Astrocyte (in vitro differentiated cells and primary cell): ENCODE data around the gene PDLIM7. TPM values are rescaled to one million over a fixed set of nuclear protein-coding genes. Genes with fewer than 3 reads are reported as not detected.

ENCODE experiments used
- DNase-seq: peaks from one replicate; pipeline ENCODE4 v3.0.0-alpha.2; 2010; ENCODE audit warnings: low read depth
- FAIRE-seq: peaks from 2 replicates; lab custom pipeline; 2011; peaks lifted over from hg19 to GRCh38; lab: Jason Lieb, UNC
- H2AFZ ChIP-seq: 2 replicates; pipeline ENCODE4 v1.6.0; 2012; ENCODE audit warnings: low read depth, low read length, inconsistent platforms
- H3K27ac ChIP-seq: 2 replicates; pipeline ENCODE4 v1.5.1; 2011; ENCODE audit warnings: low read depth, low read length, inconsistent platforms
- H3K27me3 ChIP-seq: 2 replicates; pipeline ENCODE4 v1.6.0; 2011; ENCODE audit warnings: low read length, inconsistent platforms; ENCODE audit not compliant: insufficient read depth
- H3K36me3 ChIP-seq: 2 replicates; pipeline ENCODE4 v1.5.1; 2011; ENCODE audit warnings: low read length, inconsistent platforms; ENCODE audit not compliant: insufficient read depth
- H3K4me1 ChIP-seq: 2 replicates; pipeline ENCODE4 v1.5.1; 2011; ENCODE audit warnings: low read length, inconsistent platforms; ENCODE audit not compliant: insufficient read depth
- H3K4me2 ChIP-seq: 2 replicates; pipeline ENCODE4 v1.6.0; 2012; ENCODE audit warnings: low read length, inconsistent platforms
- H3K4me3 ChIP-seq: 2 replicates; pipeline ENCODE4 v1.5.1; 2011; ENCODE audit warnings: low read depth, mild to moderate bottlenecking, low read length, inconsistent platforms; ENCODE audit not compliant: insufficient read depth
- H3K79me2 ChIP-seq: 2 replicates; pipeline ENCODE4 v1.6.0; 2012; ENCODE audit warnings: mild to moderate bottlenecking, low read length, inconsistent platforms; ENCODE audit not compliant: insufficient read depth
- H3K9ac ChIP-seq: 2 replicates; pipeline ENCODE4 v1.6.0; 2012; ENCODE audit warnings: mild to moderate bottlenecking, low read length, inconsistent platforms
- H3K9me3 ChIP-seq: 2 replicates; pipeline ENCODE4 v1.5.1; 2012; ENCODE audit warnings: low read depth, mild to moderate bottlenecking, low read length, inconsistent platforms; ENCODE audit not compliant: insufficient read depth
- H4K20me1 ChIP-seq: 2 replicates; pipeline ENCODE4 v1.6.0; 2012; ENCODE audit warnings: low read length, inconsistent platforms; ENCODE audit not compliant: insufficient read depth
- H3K27ac Mint-ChIP-seq: one replicate; pipeline ENCODE4 v1.8.0; 2021; ENCODE audit warnings: mild to moderate bottlenecking, mixed read lengths; ENCODE audit not compliant: unreplicated experiment
- H3K27me3 Mint-ChIP-seq: one replicate; pipeline ENCODE4 v1.8.0; 2021; ENCODE audit warnings: low read depth, mixed read lengths; ENCODE audit not compliant: unreplicated experiment
- H3K36me3 Mint-ChIP-seq: one replicate; pipeline ENCODE4 v1.8.0; 2021; ENCODE audit warnings: low read depth, mixed read lengths; ENCODE audit not compliant: unreplicated experiment
- H3K4me1 Mint-ChIP-seq: one replicate; pipeline ENCODE4 v1.8.0; 2021; ENCODE audit warnings: low read depth, mixed read lengths; ENCODE audit not compliant: unreplicated experiment
- H3K4me3 Mint-ChIP-seq: one replicate; pipeline ENCODE4 v1.8.0; 2021; ENCODE audit warnings: mild to moderate bottlenecking, moderate library complexity, mixed read lengths; ENCODE audit not compliant: unreplicated experiment
- H3K9me3 Mint-ChIP-seq: one replicate; pipeline ENCODE4 v1.8.0; 2021; ENCODE audit warnings: mild to moderate bottlenecking, mixed read lengths; ENCODE audit not compliant: unreplicated experiment
- CTCF ChIP-seq: IDR thresholded peaks from 2 replicates; pipeline ENCODE4 v1.5.1; 2011; ENCODE audit warnings: low read depth, mild to moderate bottlenecking, inconsistent platforms, low read length, moderate library complexity; ENCODE audit not compliant: insufficient read depth
- EZH2 ChIP-seq: IDR thresholded peaks from 2 replicates; pipeline ENCODE4 v1.6.1; 2012; ENCODE audit warnings: mild to moderate bottlenecking, low read length, inconsistent platforms; ENCODE audit not compliant: insufficient read depth
- total RNA-seq: library from RNA; stranded (reverse); gene quantifications from 2 replicates; pipeline ENCODE4 v1.2.1, GENCODE V29; 2021

PDLIM7 gene
- total RNA-seq, 1 donor from 2014 or later, result 590 TPM

GRCh38 chr5:177459357-177459756 is 38.0 kb downstream of the PDLIM7 start:
- Mint-ChIP-seq H3K36me3 (peaks cover 17% of the 10 kb centered on the region), H3K27ac (no peak overlapping the region)
- peaks cover 23% of the 10 kb centered on the region for H3K36me3 ChIP-seq

GRCh38 chr5:177458912-177459350 is 38.5 kb downstream of the PDLIM7 start:
- DNase-seq, result no peak
- TF ChIP-seq CTCF (no peak), EZH2 (no peak)
- Mint-ChIP-seq H3K27ac (no peak overlapping the region), H3K36me3 (peaks cover 17% of the 10 kb centered on the region), H3K4me3 (no peak overlapping the region), H3K9me3 (no peaks in the 10 kb centered on the region), H3K27me3 (no peaks in the 10 kb centered on the region), H3K4me1 (peaks cover 11% of the 10 kb centered on the region)
- peaks cover 36% of the 10 kb centered on the region for H3K4me1 ChIP-seq
- H3K4me2 ChIP-seq, result no peak overlapping the region
- no peak overlapping the region for H3K27ac ChIP-seq
- no peak overlapping the region for H3K9ac ChIP-seq
- H3K4me3 ChIP-seq, result no peak overlapping the region
- peaks cover 81% of the 10 kb centered on the region for H4K20me1 ChIP-seq
- H3K9me3 ChIP-seq, result no peaks in the 10 kb centered on the region
- peaks cover 28% of the 10 kb centered on the region for H3K79me2 ChIP-seq
- H3K36me3 ChIP-seq, result peaks cover 23% of the 10 kb centered on the region
- H2AFZ ChIP-seq, result no peak overlapping the region
- H3K27me3 ChIP-seq, result no peaks in the 10 kb centered on the region
- no peak for FAIRE-seq

More at GRCh38 chr5:177459357-177459756, 38.0 kb downstream of the PDLIM7 start:
- no peaks in the 10 kb centered on the region for H3K27me3 ChIP-seq
- no peak overlapping the region for H3K4me2 ChIP-seq
- TF ChIP-seq CTCF (no peak), EZH2 (no peak)
- no peak overlapping the region for H3K27ac ChIP-seq
- no peaks in the 10 kb centered on the region for H3K9me3 Mint-ChIP-seq
- H3K79me2 ChIP-seq, result peaks cover 28% of the 10 kb centered on the region
- no peaks in the 10 kb centered on the region for H3K9me3 ChIP-seq
- H3K4me3 Mint-ChIP-seq, result no peak overlapping the region
- H3K4me1 Mint-ChIP-seq, result peaks cover 10% of the 10 kb centered on the region
- DNase-seq, result no peak
- H4K20me1 ChIP-seq, result peaks cover 78% of the 10 kb centered on the region
- no peak overlapping the region for H2AFZ ChIP-seq
- H3K27me3 Mint-ChIP-seq, result no peaks in the 10 kb centered on the region
- no peak overlapping the region for H3K4me3 ChIP-seq
- H3K4me1 ChIP-seq, result peaks cover 32% of the 10 kb centered on the region
- FAIRE-seq, result no peak
- no peak overlapping the region for H3K9ac ChIP-seq

GRCh38 chr5:177457852-177458681 is 39.3 kb downstream of the PDLIM7 start:
- Mint-ChIP-seq H3K4me3 (no peak overlapping the region), H3K9me3 (no peaks in the 10 kb centered on the region), H3K36me3 (peaks cover 13% of the 10 kb centered on the region), H3K4me1 (peaks cover 12% of the 10 kb centered on the region), H3K27me3 (no peaks in the 10 kb centered on the region), H3K27ac (peak overlapping the region; percentile 91)
- peaks cover 22% of the 10 kb centered on the region for H3K79me2 ChIP-seq
- TF ChIP-seq CTCF (no peak), EZH2 (no peak)
- H3K4me3 ChIP-seq, result no peak overlapping the region
- DNase-seq, result no peak
- no peak overlapping the region for H3K4me2 ChIP-seq
- no peaks in the 10 kb centered on the region for H3K9me3 ChIP-seq
- peaks cover 82% of the 10 kb centered on the region for H4K20me1 ChIP-seq
- no peak overlapping the region for H2AFZ ChIP-seq
- peaks cover 19% of the 10 kb centered on the region for H3K36me3 ChIP-seq
- no peak for FAIRE-seq
- no peaks in the 10 kb centered on the region for H3K27me3 ChIP-seq
- H3K9ac ChIP-seq, result no peak overlapping the region
- peak overlapping the region; percentile 47 for H3K27ac ChIP-seq
- H3K4me1 ChIP-seq, result peaks cover 41% of the 10 kb centered on the region
